GM18505 (cell line): Measurements from ENCODE around the gene KLF1.

Source experiments
- ATAC-seq: cut with Tn5 transposase; IDR thresholded peaks from one replicate; pipeline ENCODE4 v1.9.1; 2021; ENCODE audit not compliant: unreplicated experiment
- POLR2A ChIP-seq: IDR thresholded peaks from 4 replicates; pipeline ENCODE4 v1.6.1; 2011; ENCODE audit warnings: borderline replicate concordance; ENCODE audit not compliant: insufficient read depth, insufficient read length; ENCODE audit errors: extremely low read depth

Gene KLF1

GRCh38 chr19:12885749-12886650 is 1.0 kb downstream of the KLF1 start:
- no peak for TF ChIP-seq POLR2A
- ATAC-seq = peak; percentile 6

- TF ChIP-seq POLR2A = peak; percentile 59
- peak; percentile 36 for ATAC-seq
Measured at GRCh38 chr19:12884926-12885748, 1.9 kb downstream of the KLF1 start.

- ATAC-seq = no peak
- TF ChIP-seq POLR2A = no peak
Measured at GRCh38 chr19:12884627-12884925, 2.4 kb downstream of the KLF1 start.

GRCh38 chr19:12884202-12884601 is 2.8 kb downstream of the KLF1 start:
- no peak for ATAC-seq
- TF ChIP-seq POLR2A = no peak

- ATAC-seq = no peak
- no peak for TF ChIP-seq POLR2A
Measured at GRCh38 chr19:12882589-12882988, 4.4 kb downstream of the KLF1 start.

- ATAC-seq = peak; percentile 62
- TF ChIP-seq POLR2A = peak; percentile 88
Measured at GRCh38 chr19:12881172-12881808, 5.7 kb downstream of the KLF1 start, which contains the start of gene DNASE2. Gene DNASE2 (minus strand): TSS chr19:12881449. CDS start chr19:12881375, 74 bp downstream.

GRCh38 chr19:12880551-12881171 is 6.3 kb downstream of the KLF1 start:
- peak; percentile 16 for ATAC-seq
- no peak for TF ChIP-seq POLR2A

- no peak for ATAC-seq
- no peak for TF ChIP-seq POLR2A
Measured at GRCh38 chr19:12875086-12875485, 11.9 kb downstream of the KLF1 start.

GRCh38 chr19:12873891-12874745 is 12.9 kb downstream of the KLF1 start:
- ATAC-seq = no peak
- no peak for TF ChIP-seq POLR2A

GRCh38 chr19:12872941-12873890 is 13.8 kb downstream of the KLF1 start:
- no peak for ATAC-seq

GRCh38 chr19:12872255-12872654 is 14.7 kb downstream of the KLF1 start:
- TF ChIP-seq POLR2A = no peak
- ATAC-seq = no peak

More at GRCh38 chr19:12872941-12873890, 13.8 kb downstream of the KLF1 start:
- TF ChIP-seq POLR2A = no peak
